Hematopoietic multipotent progenitor cell treated with erythropoietin and hydrocortisone succinate and interleukin-3 and kit ligand, for 4 days (in vitro differentiated cells): ENCODE results near the gene SLC2A5.

Experiments
- DNase-seq: peaks from one replicate; pipeline ENCODE4 v3.0.0-alpha.2; 2015

Gene SLC2A5

DNA sequence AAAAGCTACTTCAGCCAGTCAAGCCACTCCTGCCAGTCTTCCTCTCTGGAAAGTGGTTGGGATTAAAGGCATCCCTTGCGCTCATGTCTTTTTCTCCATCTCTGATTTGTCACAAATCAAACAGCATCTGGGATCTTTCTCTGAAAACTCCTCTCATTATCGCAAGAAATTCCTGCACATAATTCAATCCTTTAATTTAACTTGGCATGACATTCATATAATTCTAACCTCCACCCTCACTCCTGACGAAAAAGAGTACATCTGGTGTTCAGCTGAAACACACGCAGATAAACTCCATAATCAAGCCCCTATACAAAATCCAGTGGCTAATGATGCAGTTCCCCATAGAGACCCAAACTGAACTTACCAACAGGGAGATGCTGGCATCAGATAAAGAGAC, 19.4 kb upstream of the SLC2A5 start:
- no peak for DNase-seq

DNA sequence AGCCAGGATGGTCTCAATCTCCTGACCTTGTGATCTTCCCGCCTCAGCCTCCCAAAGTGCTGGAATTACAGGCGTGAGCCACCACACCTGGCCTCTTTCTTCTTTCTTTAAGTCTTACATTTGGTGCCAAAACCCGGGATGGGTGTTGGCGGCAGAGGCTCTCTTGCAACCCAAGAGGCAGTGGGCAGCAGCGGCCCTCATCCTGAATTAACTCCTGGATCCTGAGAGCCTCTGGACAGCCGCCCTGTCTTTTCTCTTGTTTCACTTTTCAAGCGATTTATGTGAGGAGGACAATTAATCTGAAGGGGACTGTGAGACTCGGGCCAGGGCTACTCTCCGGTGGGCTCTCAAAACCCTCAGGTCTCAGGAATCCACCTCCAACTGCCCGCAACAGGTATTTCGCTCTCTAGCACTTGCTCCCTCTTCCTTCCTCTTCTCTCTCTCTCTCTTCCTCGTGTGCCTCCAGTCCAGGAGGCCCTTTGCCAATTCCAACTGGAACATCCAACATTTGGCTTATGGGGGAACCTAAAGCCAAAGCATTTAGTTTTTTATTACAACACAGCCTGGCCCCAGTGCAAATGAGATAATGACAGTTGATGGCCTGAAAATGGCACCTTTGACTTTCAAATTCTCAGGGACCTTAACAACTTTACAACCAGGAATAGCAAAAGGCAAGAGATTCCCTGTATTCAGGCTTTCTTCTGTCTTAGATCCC, 18.1 kb upstream of the SLC2A5 start:
- DNase-seq = no peak

DNA sequence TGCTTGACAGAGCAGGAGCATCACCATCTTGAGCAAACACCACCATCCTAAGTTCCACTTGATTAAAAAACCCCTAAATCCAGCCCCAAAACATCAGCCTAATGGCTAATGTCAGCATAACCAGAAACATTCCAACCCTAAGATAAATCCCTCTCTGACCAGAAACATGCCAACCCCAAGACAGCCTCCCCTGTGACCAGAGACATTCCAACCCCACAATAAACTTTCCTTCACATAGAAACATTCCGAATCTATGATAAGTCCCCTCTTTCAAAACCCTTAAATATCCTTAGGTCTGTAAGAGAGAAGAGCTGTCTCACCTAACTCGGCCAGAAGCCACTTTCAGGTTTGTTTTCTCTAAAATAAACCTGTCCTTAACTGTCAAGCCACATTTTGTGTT, 17.4 kb upstream of the SLC2A5 start:
- no peak for DNase-seq

DNA sequence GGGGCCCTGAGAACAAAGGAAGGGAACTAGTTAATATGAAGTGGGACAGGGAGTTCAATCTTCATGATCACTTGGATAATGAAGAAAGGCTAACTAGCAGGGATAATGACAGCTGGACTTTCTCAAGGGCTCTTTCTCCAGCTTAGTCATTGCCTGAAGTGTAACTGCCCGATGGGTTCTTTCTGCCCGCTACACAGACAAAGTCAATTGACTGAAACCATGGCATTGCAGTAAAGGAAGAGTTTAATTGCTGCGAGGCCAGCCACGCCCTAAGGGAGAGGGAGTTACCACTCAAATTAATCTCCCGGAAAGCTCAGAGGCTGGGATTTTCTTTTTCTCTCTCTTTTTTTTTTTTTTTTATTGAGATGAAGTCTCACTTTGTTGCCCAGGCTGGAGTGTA, 16.6 kb upstream of the SLC2A5 start:
- DNase-seq = no peak

DNA sequence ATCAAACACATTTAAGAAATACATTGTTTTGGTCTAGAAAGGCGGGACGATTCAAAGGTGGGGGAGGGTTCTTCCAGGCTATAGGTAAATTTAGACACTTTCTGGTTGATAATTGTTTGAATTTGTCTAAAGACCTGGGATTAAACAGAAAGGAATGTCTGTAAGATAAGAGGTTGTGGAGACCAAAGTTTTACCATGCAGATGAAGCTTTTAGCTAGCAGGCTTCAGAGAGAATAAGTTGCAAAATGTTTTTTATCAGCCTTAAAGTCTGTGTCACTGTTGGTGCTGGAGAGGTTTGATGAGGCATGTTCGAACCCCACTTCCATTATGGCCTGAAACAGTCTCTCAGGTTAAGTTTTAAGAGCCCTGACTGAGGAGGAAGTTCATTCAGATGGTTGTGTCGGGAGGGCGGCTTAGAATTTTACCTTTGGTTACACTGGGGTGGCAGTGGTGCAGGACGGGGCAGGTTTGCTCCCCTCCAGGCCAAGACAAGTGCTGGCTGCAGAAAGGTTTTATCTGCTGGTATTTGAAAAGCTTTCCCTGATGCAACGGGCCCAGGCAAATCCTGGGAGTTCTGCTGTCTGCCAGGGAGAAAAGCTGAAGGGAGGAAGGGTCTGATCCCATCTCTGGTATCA, 16.0 kb upstream of the SLC2A5 start:
- no peak for DNase-seq

DNA sequence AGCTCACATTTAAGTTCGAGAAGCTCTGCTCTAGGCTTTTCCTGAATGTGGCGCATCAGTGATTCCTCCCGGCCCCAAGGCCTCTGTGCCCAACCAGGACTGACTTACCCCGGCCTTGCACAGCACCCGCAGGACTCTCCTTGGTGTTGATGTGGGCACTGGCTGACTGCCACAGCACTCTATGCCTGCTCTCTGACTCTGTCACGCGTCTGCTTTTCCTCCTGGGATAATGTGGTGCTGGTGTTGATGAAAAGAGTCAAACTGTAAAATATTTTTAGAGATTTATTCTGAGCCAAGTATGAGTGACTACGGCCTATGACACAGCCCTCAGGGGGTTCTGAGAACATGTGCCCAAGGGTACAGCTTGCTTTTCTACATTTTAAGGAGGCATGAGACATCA, 15.5 kb upstream of the SLC2A5 start:
- no peak for DNase-seq

DNA sequence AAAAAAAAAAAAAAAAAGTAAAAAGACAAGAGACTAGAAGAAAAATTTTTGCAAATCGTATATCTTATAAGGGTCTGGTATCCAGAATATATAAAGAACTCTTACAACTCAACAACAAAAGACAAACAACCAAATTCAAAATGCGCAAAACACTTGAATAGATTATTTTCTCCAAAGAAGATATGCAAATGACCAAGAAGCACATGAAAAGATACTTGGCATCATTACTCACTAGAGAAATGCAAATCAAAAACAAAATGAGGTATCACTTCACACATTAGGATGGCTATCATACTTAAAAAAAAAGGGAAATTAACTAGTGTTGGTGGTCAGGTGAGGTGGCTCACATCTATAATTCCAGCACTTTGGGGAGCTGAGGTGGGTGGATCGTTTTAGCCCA, 12.0 kb upstream of the SLC2A5 start:
- no peak for DNase-seq

DNA sequence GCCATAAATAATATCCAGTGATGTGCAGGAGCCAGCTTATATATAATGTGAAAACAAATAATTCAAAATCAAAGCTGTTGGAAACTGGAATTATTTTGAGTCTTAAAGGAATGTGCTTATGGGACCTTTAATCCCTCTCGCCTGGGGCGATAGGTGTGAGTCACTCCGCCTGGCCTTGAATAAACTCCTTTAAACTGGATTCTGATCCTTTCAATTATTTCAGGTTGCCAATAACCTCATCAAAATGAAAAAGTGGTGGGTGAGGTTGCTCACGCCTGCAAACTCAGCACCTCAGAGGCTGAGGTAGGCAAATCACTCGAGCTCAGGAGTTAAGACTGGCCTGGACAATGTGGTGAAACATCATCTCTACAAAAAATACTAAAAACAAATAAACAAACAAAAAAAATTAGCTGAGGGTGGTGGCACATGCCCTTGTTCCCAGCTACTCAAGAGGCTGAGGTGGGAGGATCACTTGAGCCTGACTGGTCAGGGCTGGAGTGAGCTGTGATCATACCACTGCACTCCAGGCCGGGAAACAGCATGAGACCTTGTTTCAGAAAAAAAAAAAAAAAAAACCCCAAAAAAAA, 11.4 kb upstream of the SLC2A5 start:
- DNase-seq = no peak

DNA sequence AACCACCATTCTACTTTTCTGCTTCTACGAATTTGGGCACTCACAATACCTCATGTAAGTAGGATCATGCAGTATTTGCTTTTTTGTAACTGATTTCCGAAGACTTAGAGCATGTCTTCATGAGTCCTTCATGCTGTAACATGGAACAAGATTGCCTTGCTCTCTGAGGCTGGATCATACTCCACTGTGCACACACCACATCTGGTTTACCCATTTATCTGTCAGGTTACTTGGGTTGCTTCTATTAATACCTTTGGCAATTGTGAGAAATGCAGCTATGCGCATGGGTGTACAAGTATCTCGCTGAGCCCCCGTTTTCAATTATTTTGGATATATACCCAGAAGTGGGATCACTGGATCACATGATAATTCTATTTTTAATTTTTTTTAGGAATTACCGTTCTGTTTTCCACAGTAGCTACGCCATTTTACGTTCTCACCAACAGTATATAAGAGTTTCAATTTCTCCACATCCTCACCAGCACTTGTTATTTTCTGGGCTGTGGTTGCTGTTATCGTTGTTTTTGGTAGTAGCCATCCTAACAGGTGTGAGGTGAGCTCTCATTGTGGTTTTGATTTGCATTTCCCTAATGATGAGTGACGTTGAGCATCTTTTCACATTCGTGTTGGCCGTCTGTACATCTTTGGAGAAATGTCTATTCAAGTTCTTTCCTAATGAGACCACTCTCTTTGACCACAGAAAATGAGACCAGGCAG, 10.7 kb upstream of the SLC2A5 start:
- no peak for DNase-seq

DNA sequence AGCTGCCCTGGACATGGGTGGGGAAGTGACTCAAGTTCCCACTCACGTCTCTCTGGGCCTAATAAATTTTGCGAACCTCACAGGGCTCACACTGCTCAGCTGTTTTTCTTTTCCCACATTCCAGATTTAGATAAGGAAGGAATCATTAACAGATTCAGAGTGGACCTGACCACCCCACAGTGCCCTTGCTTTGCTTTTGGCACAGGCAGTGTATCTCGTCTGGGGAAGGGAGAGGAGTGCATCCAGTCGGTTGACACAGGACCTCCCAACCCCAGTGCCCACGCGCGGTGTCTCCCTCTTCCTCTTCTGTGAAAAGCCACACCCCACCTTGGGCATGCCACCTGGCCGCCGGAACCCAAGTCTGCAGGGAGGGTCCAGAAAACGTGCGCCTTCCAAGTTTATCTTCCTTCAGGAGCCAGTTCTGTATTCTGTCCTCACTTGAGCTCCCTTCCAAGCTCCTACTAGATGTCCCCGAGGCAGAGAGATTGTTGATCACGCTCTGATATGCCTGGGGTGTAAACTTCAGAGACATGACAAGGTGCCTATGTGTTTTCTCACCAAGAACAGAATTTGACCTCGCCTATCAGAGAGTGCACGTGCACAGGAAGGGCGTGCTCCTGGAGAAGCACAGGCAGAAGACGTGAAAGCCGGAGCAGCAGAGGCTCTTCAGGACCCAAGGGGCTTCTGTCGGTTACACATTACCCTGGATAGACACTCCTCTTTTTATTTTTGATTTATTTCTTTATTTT, 9.5 kb upstream of the SLC2A5 start:
- DNase-seq = no peak

DNA sequence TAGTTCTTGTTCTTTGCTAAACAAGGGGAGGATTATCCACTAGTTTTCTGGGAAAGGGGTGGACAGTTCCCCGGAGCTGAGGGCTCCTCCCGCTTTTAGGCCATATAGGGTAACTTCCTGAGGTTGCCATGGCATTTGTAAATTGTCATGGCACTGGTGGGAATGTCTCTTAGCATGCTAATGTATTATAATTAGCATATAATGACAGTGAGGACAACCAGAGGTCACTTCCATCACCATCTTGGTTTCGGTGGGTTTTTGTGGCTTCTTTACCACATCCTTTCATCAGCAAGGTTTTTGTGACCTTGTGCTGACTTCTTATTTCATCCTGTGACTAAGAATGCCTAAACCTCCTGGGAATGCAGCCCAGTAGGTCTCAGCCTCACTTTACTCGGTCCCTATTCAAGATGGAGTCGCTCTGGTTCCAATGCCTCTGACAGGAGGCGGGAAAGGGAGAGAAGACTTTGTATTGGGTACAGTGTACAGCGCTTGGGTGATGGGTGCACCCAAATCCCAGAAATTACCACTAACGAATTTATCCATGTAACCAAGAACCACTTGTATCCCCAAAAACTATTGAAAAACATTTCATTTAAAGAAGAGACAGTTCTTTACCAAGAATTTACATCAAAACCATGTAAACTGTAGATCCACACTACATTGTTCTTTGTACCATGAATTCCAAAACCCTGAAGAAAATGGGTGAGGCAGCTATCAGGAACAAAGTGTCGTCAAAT, 8.7 kb upstream of the SLC2A5 start:
- DNase-seq = peak; percentile 37

DNA sequence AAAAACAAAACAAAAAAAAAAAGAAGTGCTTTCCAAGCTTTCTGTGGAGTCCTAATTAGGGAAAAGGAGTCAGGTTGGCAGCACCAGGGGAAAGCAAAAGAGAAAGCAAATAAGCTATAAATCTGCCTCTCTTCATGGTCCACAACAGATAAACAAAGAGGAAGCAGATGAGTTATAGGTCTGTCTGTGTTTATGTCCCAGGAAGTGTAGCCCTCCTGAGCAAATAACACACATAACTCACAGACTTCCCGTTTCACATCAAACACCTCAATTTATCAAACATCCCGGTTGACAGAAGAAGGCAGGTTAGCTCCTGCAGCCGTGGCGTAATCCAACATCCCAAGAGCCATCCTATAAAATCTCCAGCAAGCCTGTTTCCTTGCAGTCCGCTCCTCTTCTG, 5.6 kb upstream of the SLC2A5 start:
- DNase-seq = peak; percentile 51

DNA sequence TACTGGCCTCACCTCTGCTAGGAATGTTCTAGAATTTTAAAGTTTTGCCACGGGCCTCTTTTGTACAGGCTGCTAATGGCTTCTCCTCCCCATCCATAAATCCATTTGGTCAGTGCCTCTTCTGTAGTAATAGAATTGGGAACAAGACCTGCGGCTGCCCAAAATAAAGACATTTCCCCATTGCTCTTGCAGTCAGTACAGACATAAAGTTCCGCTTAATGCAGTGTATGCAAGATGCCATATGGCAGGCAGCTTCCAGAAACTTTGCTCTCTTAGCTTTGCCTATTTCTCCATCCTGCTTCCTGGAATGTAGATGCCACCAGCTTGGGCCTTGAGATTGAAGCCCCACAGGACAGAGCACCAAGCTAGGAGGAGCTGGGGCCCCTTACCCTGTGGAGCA, 3.7 kb upstream of the SLC2A5 start:
- no peak for DNase-seq

DNA sequence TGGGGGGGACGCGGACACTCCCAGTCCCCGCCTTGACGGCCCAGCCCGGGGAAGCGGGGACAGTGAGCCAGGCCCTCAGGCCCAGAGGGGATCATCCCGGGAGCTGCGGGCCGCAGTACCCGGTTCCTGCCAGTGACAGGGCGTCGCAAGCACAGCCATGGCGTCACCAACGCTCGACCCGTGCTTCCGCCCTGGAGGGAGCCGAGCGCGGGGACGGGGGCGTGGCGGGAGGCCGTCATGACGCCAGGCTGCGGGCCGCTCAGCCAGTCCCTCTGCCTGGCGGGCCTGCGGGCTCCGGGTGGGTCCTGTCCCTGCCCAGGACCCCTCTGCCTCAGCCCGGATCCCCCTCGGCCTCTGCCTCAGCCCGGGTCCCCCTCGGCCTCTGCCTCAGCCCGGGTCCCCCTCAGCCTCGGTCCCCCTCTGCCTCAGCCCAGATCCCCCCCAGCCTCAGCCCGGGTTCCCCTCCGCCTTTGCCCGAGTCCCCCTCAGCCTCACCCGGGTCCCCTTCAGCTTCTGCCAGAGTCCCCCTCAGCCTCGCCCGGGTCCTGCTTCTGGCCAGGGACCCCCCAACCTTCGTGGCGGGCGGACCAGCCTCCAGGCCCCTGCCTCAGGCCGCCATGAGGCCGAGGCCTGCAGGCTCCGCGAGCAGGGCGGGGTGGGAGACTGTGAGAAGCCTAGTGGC, 2.3 kb upstream of the SLC2A5 start:
- DNase-seq = no peak

DNA sequence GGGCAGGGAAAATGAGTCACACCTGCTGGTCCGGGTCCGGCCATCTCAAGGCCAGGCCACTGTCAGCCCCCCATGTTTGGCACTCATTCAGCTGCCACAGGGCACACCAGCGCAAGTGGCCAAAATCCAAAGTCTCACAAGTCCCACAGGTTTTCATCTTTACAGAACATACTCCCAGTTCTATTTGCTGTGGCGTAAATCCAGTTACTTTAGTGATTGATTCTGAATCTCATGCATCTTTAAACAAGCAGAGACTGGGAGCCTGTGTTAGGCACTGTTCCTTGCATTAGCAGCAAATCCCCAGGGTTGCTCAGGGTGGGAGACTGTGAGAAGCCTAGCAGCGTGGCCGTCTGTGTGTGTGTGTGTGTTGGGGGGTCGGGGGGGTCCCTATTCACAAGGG, 1.1 kb upstream of the SLC2A5 start:
- no peak for DNase-seq

DNA sequence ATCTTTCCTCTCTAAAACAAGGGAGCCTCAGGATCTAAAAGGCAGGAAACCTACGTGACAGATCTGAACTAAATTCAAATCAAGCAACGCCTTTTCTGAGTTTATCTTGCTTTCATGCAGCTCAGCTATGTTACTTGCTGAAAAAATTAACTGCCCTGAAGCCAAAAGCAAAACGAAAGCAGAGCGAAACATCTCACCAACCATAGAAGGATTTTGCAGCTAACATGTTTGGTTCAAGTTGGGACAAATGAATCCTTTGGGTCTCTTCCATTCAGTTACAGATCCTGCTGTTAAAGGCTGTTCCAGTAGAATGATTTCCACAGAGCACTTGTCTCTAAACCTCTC, 482 bp downstream of the SLC2A5 start:
- no peak for DNase-seq

DNA sequence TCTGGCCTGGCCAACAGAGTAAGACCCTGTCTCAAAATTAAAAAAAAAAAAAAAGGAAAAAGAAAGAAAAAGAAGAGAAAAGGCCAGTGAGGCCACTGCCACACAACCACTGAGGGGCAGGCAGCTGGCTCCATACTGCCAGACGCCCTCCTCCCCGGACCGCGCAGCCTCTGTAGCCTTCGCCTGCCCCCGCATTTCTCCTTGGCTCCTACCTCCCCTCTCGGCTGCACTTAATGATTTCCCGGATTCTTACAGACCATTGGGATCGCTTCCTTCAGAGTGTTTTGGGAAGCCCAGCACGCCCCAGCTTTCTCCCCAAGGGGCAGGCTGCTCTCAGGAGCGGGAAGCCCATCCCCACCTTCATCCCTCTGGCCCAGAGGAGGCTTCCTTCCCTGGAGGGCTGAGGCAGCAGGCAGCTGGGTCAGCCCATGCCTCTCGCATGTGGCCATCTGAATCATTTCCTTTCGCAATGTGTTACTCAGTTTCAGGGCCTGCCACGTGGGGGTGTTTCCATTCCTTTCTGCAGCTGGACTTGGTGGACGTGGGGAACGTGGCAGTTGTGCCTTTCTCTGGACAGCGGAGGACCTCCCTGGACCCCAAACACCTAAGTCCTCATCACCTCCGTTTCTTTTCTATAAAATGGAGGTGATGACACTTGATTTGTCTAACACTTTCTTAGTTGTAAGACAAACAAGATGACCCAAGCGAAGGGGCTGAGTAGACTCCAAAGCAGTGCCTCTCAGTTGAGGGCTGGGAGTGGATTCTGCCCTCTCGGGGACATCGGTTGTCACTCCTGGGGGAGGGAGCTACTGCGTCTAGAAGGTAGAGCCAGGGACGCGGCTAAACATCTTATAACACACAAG, 2.3 kb downstream of the SLC2A5 start:
- DNase-seq = peak; percentile 51

DNA sequence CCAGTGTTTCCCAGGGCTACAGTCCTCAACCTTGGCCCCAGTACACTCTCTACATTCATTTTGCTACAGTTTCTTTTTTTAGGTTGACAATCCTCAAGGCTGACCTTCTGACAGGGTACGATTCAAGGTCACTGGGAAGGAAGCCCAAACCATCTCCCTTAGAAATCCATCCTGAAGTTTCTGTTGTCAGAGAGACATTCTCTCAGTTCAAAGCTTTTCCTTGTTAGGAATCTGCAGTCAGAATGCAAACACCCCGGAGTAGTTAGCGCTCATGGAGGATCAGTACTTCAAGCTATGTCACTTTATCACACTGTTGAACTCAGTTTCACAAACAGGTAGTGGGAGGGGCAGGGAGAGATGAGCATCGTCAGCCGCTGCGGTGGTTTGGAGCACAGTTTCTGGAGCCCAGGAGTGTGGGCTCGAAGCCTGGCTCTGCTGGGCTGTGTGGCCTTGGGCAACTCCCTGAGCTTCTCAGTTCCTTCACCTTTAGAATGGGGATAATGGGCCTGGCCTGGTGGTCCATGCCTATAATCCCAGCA, 4.2 kb downstream of the SLC2A5 start:
- no peak for DNase-seq

DNA sequence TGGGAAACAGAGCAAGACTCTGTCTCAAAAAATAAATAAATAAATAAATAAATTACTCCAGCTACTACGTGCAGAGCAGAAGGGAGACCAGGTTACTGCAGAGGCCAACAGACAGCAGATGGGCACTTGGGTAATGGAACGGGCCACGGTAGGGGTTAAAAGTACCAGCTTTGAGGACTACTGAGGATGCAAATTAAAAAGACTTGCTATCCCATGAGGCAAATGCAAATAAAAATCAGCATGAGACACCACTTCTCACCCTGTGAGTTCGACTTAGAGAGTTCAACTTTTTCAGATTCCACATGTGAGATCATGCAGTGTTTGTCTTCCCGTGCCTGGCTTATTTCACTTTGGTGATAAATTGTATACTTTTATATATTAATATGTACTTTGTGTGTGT, 6.6 kb downstream of the SLC2A5 start:
- DNase-seq = no peak

DNA sequence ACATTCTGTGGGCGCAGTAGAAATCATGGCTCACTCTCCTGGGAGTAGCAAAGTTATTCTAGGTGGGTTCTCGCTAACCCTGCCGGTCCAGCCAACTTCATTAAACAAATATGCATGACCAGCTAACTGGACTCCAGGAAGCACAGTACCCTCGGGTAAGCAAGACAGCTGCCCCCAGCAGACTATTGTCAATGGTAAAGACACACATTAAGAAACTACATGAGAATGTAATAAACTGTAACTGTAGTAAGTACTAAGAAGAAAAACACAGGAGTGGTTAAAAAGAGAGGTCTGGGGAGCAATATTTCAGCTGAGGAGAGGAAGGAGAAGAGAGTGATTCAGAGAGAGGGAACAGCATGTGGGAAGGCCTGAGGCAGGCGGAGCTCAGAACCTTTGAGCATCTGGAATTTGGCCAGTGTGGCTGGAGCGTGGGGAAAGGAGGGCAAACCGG, 7.4 kb downstream of the SLC2A5 start:
- no peak for DNase-seq
